GM19193 (cell line): ENCODE results near the gene LAPTM5.

ENCODE experiments used
- POLR2A ChIP-seq: IDR thresholded peaks from 4 replicates; pipeline ENCODE4 v1.6.1; 2011; ENCODE audit not compliant: insufficient read depth, insufficient read length; ENCODE audit errors: extremely low read depth

Gene LAPTM5

DNA sequence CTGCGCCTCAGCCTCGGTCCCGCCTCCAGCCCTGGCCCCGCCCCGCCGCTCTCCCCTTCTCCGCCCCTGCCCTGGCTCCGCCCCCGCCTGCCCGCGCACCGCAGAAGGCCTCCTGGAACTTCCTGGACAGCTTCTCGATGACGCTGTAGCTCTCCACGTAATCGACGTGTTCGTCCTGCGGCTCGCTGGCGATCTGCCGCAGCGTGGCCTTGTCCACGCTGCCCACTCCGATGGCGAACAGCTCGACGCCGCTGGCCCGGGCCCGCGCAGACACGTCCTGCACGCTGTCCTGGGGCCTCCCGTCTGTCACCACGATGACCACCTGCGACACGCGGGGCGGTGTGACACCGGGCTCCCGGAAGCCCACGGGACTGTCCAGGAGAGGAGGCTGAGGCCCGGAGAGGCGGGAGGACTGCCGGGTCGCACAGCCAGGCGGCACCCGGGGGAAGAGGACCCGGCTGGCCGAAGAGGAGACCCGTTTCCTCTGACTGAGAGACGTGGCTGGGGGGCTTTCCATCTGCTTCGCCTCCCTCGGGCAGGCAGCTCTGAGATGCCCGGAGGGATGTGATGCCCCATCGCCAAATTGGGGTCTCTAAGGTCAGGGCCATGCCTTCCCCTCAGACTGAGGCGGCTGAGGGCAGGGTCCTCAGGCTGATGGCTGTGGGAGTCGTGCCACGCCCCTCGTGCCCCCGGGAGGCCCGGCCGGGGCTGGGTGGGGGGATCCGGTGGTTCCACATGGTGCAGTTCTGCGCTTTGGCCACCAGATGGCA, 38.8 kb downstream of the LAPTM5 start:
- TF ChIP-seq POLR2A = peak; percentile 58

DNA sequence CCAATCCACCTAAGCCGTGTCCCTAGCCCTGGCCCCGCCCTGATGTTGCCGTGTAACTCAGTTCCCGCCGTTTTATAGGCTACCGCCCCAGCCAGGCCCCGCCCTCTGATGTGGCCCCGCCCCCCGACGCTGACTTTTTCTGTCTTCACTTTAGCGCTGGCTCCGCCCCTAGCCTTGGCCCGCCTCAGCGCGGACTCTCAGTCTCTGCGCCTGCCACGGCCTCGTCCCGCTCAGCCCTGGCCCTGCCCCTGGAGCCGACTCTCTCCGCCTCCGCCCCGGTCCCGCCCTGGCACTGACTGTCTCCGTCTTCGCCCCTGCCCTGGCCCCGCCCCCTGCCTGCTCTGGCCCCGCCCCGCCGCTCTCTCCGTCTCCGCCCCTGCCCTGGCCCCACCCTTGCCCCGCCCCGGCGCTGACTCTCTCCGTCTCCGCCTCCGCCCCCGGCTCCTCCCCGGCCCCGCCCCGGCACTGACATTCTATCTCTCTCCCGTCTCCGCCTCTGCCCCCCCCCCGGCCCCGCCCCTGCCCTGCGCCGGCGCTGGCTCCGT, 39.4 kb downstream of the LAPTM5 start:
- no peak for TF ChIP-seq POLR2A

DNA sequence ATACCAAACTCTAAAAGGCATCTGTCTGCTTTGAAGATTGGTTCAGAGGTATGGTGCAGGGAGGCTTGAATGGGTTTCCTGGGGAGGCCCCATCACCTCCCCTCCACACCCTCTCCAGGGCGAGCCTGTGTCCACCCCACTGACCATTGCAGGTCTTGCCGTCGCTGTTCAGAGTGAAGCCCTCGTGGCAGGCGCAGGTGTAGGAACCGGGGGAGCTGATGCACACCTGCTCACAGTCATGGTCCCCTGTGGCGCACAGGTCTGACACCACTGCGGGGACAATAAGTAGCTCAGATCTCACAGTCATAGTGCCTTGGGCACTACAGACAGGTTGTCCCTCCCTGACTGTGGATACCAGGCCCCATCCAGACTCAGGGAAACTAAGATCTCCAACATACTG, 40.9 kb downstream of the LAPTM5 start:
- TF ChIP-seq POLR2A = no peak

DNA sequence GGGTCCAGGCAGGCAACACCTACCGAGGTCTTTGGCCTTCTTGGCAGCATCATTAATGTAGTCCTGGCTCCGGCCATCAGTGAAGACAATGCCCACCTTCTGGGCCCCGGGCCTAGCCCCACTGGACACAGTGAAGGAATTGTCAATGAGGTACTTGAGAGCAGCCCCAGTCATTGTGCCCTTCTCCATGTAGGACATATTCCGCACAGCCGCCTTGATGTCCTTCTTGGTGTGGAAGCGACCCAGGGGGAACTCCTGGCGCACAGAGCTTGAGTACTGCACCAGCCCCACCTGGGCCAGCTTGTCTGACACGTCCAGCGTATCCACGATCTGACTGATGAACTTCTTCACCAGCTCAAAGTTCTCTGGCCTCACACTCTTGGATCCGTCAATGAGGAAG, 41.7 kb downstream of the LAPTM5 start:
- no peak for TF ChIP-seq POLR2A

DNA sequence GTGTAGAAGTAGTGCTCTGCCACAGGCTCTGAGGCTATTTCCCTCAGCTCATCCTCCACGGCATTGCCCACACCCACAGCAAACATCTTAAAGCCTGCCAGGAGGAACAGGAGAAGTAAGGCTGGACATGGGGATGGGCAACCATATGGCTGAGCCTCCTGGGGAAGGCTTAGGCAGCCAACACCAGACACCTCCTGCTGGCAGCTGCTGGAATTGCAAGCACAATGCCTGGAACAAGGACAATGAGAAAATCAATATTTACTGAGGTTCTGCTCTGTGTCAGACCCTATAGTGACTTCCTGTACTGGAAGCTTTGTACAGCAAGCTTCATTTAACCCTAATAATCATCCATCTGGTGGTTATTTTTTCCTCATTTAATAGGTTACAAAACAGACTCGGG, 42.4 kb downstream of the LAPTM5 start:
- TF ChIP-seq POLR2A = no peak

DNA sequence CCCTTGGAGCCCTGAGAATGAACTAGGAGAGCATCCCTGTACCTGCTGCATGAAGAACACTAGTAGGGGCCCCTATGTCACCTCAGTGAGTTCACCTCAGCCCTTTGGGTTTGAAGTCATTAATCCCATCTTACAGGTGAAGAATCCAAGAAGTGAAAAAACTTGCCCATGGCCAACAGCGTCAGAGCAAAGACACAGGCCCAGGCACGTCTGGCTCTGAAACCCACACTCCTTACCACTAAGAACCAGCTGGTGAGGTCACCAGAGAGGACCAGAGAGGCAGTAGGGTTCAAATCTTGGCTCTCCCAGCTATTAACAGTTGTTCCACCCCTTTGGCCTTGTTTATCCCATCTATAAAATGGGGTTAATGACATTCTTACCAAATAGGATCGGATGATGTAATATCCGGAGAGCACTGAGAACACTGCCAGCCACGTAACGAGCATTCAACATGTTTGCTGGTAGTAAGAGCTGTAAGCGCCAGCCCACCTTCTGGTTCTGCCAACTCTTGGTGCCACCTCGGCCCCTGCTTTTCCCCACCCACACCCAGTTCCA, 43.0 kb downstream of the LAPTM5 start:
- TF ChIP-seq POLR2A = no peak

DNA sequence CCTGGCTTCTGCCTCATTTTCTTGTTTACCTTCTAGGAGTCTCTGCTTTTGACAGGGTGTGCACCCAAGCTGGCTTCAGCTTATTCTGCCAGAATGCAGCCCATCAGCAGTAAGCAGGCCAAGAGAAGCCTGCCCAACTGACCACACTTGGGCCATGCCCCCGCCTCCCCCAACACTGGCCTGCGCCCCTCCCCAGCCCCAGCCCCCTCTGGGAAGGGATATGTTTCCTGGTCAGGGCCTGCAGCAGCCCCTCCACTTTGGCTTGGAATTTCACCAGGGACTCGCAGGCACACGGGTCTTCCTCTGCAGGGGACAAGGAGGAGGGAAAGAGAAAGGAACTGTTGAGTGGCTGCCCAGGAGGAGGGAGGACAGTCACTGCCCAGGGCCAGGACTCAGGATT, 43.5 kb downstream of the LAPTM5 start:
- TF ChIP-seq POLR2A = no peak

DNA sequence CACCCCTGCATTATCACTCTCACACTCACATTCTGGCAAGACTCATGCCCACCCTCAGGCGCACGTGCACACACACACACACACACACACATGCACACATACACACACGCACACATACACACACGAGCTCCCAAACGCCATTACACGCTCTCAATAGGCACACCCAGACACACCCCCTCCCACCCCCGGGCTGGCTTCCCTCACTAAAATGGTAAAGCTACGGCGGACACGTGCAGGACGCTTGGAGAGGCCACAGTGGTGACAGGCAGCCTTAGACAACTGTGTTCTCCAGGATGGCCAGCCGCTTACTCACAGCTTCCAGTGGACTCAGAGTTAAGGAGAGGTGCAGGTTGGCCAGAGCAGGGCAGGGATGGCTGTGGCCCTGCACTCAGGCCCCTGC, 44.3 kb downstream of the LAPTM5 start:
- no peak for TF ChIP-seq POLR2A

DNA sequence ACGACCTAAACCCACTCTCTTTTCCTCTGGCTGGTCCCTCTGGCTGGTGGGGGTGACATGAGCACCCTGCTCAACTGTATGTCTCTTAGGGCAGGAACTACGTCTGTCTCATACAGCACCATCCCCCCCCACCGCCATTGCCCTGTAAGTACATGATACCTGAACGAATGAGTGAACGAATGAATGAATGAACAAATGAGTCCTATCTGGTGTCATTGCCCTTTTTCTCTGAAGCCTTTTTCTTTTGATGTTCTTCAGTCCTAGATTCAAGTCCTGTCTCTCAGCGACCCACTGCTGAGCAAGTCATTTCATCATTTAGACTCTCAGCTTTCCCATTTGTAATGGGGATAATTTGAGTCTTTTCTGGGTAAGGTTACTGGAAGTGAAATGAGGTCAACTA, 45.0 kb downstream of the LAPTM5 start:
- TF ChIP-seq POLR2A = no peak

DNA sequence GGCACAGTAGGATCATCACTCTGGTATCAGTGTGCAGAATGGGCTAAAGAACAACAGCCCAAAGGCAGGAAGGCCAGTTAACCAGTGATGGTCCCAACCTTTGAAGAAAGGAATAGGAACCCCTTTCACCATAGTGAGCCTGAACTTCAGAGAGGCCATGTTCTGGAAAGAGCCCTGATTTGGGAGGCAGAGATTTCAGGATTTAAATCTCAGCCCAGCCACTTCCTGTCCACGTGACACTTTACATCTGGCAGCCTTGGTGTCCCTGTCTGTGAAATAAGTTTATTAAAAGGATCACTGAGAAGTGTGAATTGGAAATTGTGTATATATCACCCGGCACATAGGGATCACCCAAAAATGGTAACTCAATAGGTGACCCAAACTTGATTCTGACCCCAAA, 47.2 kb downstream of the LAPTM5 start:
- TF ChIP-seq POLR2A = no peak

DNA sequence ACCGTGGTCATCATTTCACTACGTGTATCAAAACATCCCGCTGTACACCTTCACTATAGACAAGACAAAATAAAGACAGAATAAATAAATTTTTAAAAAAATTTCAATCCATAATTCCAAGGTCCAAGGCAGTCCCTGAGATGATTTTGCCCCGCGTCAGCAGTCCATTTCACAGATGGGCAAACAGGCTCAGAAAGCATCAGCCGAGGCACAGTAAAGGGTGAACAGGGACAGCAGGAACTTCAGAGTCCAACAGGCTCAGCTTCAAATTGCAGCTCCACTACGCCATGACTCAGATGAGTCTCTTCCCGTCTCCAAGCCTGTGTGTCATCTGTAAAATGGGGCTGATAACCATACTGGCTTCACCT, 49.2 kb downstream of the LAPTM5 start:
- no peak for TF ChIP-seq POLR2A

DNA sequence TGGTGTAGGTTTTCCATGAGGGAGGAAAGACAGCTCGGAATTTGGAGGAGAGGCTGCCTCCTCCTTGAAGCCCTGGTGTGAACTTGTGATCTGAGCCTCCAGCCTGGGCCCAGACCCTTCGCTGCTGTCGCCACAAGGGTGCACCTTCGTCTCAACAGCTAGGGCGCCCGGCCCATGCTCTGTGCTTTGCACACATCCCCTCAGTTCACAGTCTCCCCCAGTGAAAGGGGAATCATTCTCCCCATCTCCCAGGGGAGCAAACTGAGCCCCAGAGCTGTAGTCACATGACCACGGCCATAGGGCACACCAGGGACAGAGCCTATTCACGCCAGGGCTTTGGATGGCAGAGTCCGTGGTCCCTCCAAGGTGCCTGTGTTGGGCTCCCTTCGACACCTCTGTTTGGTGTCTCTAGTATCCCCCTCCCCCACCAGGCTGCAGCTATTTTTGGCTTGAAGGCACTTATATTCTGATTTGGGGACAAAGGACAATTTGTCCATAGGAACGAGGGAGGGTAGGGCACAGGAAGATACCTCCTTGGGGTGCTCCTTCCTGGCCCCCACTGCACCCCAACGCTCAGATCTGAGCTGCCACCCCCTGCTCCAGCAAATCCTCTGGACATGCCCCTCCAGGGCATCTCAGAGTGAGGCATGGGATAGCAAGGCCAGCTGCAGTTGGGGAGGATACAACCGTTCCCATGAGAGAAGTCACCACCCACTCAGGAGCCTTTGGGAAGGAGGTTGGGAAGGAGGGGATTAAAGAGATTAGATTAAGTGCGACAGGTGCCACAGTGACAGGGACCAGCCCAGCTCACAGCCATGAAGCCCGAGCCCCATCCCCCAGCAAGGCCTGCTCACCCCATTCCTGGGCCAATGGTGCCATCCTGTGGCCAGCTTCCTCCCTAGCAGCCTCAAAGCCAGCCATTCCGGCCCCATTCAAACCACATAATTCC, 49.9 kb downstream of the LAPTM5 start:
- no peak for TF ChIP-seq POLR2A

DNA sequence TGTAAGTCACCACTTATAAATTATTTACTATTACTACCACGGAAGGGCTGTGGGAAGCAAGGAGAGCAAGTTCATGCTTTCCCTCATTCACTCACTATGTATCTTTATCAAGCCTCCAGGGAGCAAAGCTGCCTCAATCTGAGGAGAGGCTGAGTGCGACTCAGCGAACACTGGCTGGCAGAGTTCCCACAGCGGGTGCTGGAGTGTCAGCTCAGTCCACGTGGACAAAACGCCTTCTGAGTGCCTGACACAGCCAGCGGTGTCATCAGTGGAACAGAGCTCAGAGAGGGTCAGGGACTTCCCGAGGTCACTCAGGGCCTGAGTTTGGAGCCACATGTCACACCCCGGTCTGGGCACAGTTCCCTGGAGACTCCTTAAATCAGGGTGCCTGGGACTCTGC, 51.0 kb downstream of the LAPTM5 start:
- TF ChIP-seq POLR2A = no peak

DNA sequence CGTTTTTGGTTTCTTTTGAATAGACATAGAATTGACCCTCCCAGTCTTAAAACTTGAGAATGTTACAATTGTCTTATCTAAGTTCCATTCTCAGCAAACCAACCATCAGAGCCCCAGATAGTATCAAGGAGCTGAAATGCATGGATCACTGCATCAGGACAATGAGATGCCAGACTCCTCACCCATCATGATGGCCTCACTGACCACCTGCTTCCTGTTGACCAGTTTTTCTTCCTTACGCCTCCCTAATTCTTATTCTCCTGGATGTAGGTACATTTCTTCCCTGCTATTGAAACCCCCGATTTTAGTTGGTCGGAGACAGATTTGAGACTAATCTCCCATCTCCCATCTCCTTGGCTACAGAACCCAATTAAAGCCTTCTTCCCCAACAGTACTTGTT, 51.9 kb downstream of the LAPTM5 start:
- TF ChIP-seq POLR2A = no peak

DNA sequence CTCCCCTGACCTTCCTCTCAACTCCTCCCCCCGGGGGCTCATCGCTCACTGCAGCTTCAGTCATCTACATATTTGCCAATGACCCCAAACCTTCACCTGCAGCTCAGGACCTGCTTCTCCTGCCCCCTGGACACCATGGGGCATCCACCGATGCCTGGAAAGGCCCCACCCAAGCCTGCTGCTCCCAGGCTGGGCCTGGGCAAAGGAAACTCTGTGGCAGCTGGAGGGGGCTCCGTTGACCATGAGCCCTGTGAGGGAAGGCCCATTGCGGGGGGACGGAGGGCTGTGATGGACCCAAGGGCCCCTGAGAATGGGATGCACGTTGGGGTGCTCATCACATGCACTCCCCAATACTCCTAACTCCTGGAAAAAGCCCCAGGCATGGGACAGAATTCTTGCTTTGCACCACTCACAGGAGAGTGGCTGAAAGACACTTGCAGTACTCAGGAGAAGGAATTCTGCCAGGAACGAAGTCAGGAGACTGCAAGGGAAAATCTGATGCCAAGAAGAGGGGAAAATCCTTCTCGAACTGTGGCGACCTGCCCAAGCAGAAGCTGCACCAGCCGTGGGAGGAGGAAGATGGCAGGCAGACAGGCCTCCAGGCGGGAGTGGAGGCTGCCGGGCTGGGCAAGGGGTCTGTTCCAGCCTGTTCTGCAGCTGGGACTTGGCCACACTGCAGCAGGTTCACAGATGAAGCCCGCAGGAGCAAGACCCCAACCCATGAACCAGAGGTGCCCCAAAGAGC, 52.6 kb downstream of the LAPTM5 start:
- no peak for TF ChIP-seq POLR2A
